ENCODE results near the gene GBP1. TPM values are rescaled to one million over a fixed set of nuclear protein-coding genes. Genes with fewer than 3 reads are reported as not detected.

GBP1 gene
- total and polyA plus RNA-seq, 2 experiments from 2014 or later = 0.13 TPM; not detected in 1

GRCh38 chr1:89068291-89068690 is 3.3 kb upstream of the GBP1 start (continued):
- TF ChIP-seq ZNF462 (CRISPR knock-in tag; IDR thresholded peaks at IDR 0.05) = no peak
- TF ChIP-seq ZNF331 (CRISPR knock-in tag; IDR thresholded peaks at IDR 0.05; ENCODE audit: low read depth) = no peak
- no peak for TF ChIP-seq ETS1 (IDR thresholded peaks at IDR 0.05)

- no peaks in the 10 kb centered on the region for H3K9me2 ChIP-seq (ENCODE audit: insufficient read depth)
- no peaks in the 10 kb centered on the region for H3F3A ChIP-seq (replicated peaks; ENCODE audit: low read depth)
- H3K79me2 ChIP-seq (replicated peaks; ENCODE audit: insufficient read depth) = no peaks in the 10 kb centered on the region
- DNase-seq (ENCODE audit: low spot score) = no peak
- Mint-ChIP-seq H3K4me3 (no peak overlapping the region), H3K27ac (no peak overlapping the region), H3K9me3 (no peaks in the 10 kb centered on the region), H3K27me3 (ENCODE audit: insufficient read depth, low read depth, poor library complexity) (no peaks in the 10 kb centered on the region), H3K36me3 (ENCODE audit: low read depth) (no peaks in the 10 kb centered on the region), H3K4me1 (no peaks in the 10 kb centered on the region)
- no peaks in the 10 kb centered on the region for H4K20me1 ChIP-seq (replicated peaks; ENCODE audit: insufficient read depth)
- no peaks in the 10 kb centered on the region for H3K27me3 ChIP-seq (ENCODE audit: insufficient read depth)
- no peak for ATAC-seq
- H2AFZ ChIP-seq = 0 out of 2 replicates have a peak overlapping the region, but pooled peaks have one; percentile 45
- no peak overlapping the region for H3K4me2 ChIP-seq
- H3K27ac ChIP-seq (ENCODE audit: low read depth) = no peak overlapping the region
- TF ChIP-seq POLR2AphosphoS5 (IDR thresholded peaks at IDR 0.05; ENCODE audit: low read depth) = no peak
- no peaks in the 10 kb centered on the region for H3K4me1 ChIP-seq (ENCODE audit: insufficient read depth)
- no peak overlapping the region for H3K4me3 ChIP-seq
- no peaks in the 10 kb centered on the region for H3K36me3 ChIP-seq (ENCODE audit: insufficient read depth)
Observed at GRCh38 chr1:89064632-89065031, 376 bp downstream of the GBP1 start.

Data from GM23338 (cell line).